Stimulated activated CD8-positive, alpha-beta memory T cell treated with anti-CD3 and anti-CD28 coated beads, Interleukin-12 subunit alpha, Interleukin-12 subunit beta, amount 100 ng/mL, for 24 hours (primary cell): ENCODE results near the gene IL37.
"Not testable (repeated sequence)": the region's sequence is repeated elsewhere in the genome, so short reads cannot be mapped to it uniquely, and the experiment has no call there.

ENCODE experiments used
- DNase-seq: peaks from one replicate; pipeline ENCODE4 v3.0.0-alpha.2; 2020; ENCODE audit errors: extremely low read depth

Gene IL37

GRCh38 chr2:112923237-112923966, 12.4 kb downstream of the IL37 start:
- no peak for DNase-seq

DNA sequence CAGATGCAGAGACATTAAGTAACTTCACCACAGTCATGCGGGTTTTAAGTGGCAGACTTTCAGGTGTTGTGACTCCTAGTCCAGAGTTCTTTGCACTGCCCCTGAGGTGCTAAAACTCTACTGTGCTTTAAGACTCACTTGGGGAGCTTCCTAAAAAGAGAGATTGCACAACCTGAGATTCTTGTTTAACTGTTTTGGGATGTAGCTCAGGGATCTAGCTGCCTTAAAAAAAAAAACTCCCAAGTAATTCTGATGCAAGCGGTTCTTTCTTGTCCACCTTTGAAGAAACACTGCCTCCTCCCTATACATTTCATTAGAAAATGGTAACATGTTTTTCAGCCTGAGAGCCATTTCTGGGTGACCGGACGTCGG, 13.0 kb downstream of the IL37 start:
- DNase-seq, result no peak

GRCh38 chr2:112924360-112924759, 13.4 kb downstream of the IL37 start:
- DNase-seq, result no peak

DNA sequence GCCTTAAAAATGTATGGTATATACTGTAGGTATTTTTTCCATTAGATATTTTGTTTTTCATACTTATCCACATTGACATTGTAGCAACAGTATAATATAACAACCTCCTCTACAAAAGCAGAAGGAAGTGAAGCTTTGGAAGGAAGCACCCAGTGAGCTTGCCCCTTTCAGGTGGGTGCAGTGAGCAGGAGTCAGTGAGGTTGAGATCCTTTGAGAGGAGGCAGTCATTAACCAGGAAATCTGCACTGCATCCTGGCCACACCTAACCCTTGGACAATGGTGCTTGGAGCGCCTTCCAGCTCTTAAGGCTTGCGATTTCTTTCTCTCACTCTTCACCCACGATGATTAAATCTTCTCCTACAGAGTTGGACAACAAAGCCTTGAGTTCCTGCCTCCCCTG, 13.9 kb downstream of the IL37 start:
- no peak for DNase-seq

- DNase-seq, result no peak
Observed at GRCh38 chr2:112926707-112927106, 15.7 kb downstream of the IL37 start.

GRCh38 chr2:112927745-112928144, 16.8 kb downstream of the IL37 start:
- no peak for DNase-seq

- DNase-seq, result no peak
Observed at GRCh38 chr2:112933261-112933660, 22.3 kb downstream of the IL37 start.

DNA sequence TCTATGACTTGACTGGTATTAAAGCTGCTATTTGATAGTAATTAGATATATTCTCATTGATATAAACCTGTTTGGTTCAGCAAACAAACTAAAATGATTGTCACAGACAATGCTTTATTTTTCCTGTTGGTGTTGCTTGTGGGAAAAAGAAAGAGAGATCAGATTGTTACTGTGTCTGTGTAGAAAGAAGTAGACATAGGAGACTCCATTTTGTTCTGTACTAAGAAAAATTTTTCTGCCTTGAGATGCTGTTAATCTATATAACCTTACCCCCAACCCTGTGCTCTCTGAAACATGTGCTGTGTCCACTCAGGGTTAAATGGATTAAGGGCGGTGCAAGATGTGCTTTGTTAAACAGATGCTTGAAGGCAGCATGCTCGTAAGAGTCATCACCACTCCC, 23.2 kb downstream of the IL37 start:
- not testable (repeated sequence) for DNase-seq

DNA sequence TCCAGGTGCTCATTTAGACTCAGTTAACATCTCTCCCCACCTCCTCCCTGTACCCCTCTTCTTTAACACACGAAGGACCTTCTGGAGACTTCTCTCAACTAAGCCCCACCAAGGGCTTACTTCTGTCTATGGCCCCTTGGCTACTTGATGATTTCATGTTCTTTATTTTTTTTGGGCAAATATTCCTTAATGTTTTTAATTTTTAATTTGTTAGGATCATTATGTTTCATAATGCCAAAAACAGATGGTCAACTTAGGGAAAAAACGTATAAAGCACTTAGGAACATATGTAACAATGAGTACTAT, 25.9 kb downstream of the IL37 start:
- DNase-seq, result no peak

DNA sequence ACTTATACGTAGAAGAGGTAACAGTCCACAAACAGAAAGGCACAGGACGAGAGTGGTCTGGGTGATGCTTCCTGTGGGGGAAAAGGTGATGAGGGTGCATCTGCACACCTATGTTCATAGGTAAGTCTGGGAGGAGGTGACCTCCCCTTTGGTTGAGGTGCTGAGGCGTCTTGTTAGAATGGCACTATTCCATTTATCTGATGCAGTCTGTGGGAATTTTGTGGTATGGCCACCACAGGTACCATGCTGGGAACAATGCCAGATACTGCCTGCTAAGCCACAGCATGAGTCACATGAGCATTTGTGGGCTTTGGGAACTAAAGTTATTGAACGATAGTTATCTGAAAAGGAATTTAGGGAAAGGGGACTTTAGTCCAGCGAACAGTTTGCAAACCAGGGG, 27.9 kb downstream of the IL37 start:
- no peak for DNase-seq

- no peak for DNase-seq
Observed at GRCh38 chr2:112939425-112939824, 28.5 kb downstream of the IL37 start.

- DNase-seq, result no peak
Observed at GRCh38 chr2:112940859-112941625, 30.1 kb downstream of the IL37 start.

DNA sequence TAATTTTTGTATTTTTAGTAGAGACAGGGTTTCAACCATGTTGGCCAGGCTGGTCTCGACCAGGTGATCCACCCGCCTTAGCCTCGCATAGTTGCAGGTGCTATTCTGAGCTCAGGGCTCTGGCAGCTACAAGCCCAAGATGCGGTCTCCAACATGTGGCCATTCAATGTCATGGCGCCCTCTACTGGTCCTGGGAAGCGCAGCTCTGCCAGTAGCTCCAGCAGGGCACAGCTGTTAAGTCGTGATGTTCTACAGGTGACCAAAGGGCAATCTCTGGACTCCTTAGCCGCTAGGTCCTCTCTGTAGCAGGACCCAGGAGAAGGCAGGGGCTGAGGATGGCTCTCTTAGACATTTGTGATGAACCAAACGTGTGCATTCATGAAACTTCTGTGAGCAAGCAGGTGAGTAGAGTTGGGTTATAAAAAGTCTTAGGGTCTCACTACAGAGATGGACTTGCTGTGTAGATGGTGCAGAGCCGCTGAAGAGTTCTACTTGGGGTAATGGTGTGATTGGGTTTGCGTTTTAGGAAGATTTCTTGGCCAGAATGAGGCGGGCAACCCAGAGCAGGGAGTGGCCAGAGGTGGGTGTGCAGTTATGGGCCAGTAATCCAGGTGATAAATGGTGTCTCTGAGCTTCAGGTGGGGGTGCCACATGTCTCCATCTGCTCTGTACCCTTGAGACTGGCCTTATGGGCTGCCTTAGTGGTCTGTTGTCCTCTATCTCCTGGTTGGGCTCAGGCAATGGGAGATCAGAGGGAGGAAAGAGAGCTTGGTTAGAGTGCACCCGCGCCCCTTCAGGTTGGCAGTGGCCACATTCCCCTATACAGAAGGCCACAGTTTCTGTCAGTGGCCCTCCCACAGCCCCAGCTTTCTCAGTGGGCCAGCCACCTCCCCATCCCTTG, 31.0 kb downstream of the IL37 start:
- DNase-seq, result peak; percentile 16

DNA sequence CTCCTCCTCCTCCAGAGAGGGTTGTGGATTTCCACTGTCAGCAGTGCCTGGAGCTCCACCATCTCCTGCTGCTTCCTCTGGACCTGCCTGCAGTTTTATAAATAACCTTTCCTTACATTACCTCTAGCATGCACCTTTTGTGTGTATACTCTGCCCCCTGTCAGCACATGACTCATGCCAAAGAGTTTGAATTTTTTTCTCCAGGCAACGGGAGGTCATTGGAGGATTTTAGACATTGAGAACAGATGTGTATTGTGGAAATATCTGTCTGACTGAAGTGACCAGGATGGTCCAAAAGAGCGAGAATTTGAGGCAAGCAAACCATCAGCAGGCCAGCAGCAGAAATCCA, 31.7 kb downstream of the IL37 start:
- no peak for DNase-seq

- no peak for DNase-seq
Observed at GRCh38 chr2:112944971-112945370, 34.0 kb downstream of the IL37 start.

GRCh38 chr2:112946086-112946485, 35.1 kb downstream of the IL37 start:
- DNase-seq, result no peak

DNA sequence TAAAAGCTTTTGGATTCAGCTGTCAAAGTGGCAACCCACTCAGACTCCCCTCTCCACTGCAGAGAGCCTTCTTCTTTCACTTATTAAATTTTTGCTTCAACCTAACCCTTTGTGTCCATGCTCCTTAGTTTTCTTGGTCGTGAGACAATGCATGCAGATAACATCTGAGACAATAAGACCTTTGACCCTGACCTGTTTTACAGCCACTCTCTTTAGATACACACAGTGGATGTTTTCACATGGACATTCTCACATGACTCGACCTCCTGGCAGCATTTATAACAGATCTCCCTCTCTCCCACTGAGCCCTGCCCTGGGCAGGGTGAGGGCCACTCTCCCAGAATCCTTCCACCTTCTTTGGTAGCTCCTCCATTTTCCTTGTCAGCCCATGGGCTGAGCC, 36.4 kb downstream of the IL37 start:
- DNase-seq, result no peak

GRCh38 chr2:112949456-112949855, 38.5 kb downstream of the IL37 start:
- DNase-seq, result no peak

- DNase-seq, result no peak
Observed at GRCh38 chr2:112954364-112954763, 43.4 kb downstream of the IL37 start.

- no peak for DNase-seq
Observed at GRCh38 chr2:112957511-112957910, 46.5 kb downstream of the IL37 start.

DNA sequence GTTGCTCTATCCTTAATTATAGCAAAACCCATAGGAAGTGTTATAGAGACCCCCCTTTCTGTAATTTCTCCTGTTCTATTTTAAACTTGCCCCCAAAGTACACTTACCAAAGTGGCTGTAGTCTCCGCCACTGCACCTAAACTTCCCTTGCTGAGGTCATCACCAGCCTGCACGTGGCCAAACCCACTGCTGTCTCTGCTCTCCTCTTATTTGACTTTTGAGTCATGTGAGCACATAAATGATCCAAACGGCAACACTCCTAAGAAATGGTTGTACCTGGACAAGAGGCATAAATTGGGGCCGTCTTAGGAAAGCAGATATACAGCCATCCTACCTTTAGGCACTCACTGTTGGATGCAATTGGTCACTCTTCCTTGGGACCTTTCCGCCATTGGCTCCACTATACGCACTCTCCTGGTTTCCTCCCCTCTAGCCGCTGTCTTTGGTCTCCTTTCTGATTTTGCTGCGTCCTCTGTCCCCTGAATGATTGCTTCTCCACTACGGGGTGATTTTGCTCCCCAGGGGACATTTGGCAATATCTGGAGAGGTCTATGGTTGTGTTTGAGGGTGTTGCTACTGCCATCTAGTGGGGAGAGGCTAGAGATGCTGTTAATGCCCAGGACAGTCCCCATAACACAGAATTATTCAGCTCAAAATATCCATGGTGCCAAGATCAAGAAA, 47.6 kb downstream of the IL37 start:
- no peak for DNase-seq

- no peak for DNase-seq
Observed at GRCh38 chr2:112959109-112959812, 48.3 kb downstream of the IL37 start.
